Muscle of arm (tissue), 12 donors: Measurements from ENCODE around the gene OTUD7B. TPM values are rescaled to one million over a fixed set of nuclear protein-coding genes. Genes with fewer than 3 reads are reported as not detected.
"Not testable (repeated sequence)": the region's sequence is repeated elsewhere in the genome, so short reads cannot be mapped to it uniquely, and the experiment has no call there.

Experiments used
- DNase-seq: peaks from one replicate; pipeline ENCODE4 v3.0.0-alpha.2; 2013
- polyA plus RNA-seq, 12 donors: library from polyadenylated mRNA; unstranded; fragments of 120-200 nt; gene quantifications; one replicate each; pipeline ENCODE4 v1.2.1, GENCODE V29; 2013; ENCODE audit not compliant: insufficient read length in 12 of 12

OTUD7B gene
- polyA plus RNA-seq, 12 donors: 13.3 to 17.4 (median 15.4) TPM; not detected in 1

DNA sequence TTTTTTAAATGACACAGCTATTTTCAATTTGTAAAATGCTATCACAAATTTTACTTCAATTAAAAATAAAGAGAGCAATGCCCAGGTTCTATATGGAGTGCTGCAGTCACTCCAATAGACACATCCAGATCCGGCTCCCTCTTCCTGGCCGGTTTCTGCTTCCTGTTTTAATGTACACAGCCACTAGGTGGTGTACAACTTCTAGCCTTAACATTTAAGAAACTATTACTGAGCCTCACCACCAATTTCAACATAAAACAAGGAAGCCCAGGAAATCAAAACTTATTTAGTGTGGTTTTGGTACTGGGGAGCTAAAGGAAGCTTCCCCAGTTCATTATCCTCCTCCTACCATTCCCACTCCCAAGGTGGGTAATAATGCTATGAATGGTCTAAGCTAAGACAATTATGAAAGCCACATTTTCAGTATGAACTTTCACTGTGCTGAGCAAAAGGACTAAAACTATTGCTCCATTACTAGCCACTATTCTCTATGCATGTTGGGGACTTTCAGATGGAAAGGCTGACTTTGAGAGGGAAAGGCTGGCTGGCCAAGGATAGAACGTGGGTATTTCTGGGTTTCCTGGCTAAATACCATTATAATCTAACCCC is 48.4 kb downstream of the OTUD7B start:
- peak; percentile 76 for DNase-seq

DNA sequence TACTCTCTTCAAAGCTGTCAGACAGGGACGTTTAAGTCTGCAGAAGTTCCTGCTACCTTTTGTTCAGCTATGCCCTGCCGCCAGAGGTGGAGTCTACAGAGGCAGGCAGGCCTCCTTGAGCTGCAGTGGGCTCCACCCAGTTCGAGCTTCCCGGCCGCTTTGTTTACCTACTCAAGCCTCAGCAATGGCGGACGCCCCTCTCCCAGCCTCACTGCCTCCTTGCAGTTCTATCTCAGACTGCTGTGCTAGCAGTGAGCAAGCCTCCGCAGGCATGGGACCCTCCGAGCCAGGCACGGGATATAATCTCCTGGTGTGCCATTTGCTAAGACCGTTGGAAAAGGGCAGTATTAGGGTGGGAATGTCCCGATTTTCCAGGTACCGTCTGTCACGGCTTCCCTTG is 53.0 kb downstream of the OTUD7B start:
- DNase-seq: not testable (repeated sequence)

GRCh38 chr1:149949911-149950310 is 60.6 kb downstream of the OTUD7B start:
- no peak for DNase-seq

- no peak for DNase-seq
Measured at GRCh38 chr1:149945206-149945605, 65.3 kb downstream of the OTUD7B start.

DNA sequence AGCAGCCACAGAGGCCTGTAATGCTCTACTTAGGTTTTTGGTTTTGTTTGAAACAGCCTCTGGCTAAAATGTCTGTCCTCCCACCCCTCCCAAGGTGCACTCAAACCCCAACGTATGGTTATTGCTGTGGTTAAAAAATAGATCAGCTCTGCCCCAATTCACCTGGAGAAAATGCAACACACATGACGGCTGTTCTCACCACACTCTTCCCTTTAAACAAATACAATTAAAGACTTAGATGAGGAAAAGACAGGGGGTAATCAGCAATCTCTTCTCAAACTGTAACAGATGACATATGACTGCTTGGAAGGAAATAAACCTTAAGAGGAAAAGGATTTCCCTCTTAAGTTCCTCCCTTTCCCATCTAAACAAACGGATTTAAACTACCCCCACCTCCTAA is 67.6 kb downstream of the OTUD7B start:
- DNase-seq: no peak

DNA sequence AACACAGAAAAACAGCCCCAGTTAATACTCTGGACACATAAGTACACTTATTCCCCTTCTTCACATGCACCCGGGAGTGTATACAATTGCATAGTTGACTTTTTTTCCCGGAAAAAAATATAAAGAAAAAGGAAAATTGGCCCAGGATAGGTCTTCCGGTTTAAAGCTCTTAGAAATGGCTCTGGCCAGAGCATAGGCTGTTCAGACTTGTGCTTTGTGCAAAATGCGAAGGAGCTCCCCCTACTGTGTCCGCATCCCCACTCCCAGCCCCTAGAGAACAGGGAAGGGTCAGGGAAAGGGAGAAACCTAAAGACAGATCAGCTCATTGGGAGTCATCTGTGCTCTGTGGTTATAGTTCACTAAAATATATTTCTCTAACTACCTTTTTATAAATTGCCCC is 68.3 kb downstream of the OTUD7B start:
- peak; percentile 55 for DNase-seq

DNA sequence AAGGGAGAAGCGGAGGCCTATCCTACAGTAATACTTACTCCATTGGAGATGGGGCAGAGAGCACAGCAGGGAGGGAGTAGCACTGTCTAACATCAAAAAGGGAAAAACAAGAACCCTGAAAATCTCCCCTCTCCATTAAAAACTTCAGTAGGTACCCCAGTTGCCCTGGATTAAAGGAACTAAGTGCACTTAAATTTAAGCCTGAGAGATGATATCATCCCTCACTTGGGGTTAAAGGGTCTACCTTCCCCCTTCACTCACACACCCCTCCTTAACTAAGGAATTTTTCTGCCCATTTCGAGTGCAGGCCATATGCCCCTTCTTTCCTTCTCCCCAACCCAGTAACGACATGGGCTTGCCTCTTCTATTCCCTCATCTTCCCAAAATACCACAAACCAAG is 70.1 kb downstream of the OTUD7B start:
- no peak for DNase-seq

GRCh38 chr1:149938668-149939003 is 71.9 kb downstream of the OTUD7B start:
- not testable (repeated sequence) for DNase-seq

DNA sequence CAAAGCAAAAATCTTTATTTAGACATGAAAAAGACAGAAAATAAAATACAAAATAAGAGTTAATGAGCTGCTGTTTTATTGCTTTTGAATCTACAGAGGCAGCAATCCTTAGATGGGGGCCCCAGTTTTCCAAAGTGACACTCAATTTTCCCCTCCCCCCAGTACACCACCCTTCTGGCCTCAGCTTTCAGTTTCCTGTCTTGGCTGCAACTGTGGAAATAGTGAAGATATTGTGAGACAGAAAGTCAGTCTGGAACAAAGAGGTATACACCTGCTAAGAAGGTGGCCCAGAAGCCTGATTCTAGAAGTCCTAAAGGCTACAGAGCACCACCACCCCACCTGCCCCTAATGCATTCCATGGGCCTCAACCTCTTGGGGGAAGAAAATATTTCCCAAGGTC is 72.8 kb downstream of the OTUD7B start:
- DNase-seq: peak; percentile 59

- DNase-seq: peak; percentile 41
Measured at GRCh38 chr1:149936992-149937705, 73.4 kb downstream of the OTUD7B start.

DNA sequence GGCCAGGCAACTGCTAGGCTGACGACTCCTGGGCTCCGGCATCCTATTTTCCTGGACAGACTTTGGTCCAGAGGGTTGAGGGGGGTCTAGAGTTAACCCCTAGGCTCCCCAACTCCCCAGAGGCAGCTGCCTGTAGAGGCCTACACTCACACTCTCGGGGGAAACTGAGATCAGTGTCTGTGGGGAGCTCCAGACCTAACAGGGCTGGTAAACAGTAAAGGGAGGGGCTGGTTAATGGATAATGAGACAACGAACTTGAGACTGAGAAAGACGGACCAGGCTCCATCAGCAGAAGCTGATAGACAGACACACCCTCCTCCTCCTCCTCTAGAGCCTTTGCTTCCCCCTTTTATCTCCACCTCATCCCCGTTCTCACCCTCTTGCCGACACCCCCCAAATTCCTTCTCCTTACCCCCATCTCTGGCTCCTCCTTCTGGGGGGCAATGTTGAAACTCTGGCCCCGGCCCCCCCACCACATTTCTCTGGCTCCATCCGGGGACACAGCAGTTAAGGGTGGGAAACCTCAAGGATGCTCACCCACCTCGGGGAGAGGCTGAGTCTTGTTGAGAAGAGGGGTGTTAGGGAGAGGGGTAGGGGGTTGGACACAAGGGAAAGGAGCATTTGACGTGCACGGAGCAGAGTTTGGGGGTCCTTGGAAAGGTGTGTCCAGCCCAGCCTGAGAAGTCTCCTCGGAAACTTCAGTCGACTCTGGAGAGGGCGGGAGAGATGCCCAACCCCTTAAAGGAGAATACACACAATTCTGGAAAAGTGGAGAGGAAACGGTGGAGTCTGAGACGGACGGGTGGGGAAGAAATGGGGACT is 74.1 kb downstream of the OTUD7B start, which contains the start of gene MTMR11:
MTMR11 (minus strand) TSS at position 710 of the 822 bp plus-strand sequence; CDS start at position 478, 232 bp downstream.
- DNase-seq: peak; percentile 75

DNA sequence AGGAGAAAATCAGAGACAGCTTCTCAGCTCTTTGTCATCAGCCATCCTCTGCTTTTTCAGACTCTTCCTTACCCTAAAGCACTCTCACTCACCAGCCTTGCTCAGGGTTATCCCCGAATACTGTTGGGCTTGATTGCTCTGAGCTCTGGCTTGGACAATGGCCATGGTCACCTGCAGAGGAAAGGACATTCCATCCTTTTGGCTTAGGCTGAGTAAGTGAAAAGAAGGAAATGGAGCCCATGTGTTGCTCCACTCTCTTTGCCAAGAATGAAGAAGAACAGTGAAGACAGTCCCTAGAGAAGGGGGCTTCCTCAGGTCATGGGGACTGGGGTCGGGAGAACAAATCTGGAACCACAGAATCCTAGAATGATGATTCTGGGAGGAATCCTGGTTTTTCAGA is 76.2 kb downstream of the OTUD7B start:
- no peak for DNase-seq

GRCh38 chr1:149933208-149933607 is 77.3 kb downstream of the OTUD7B start:
- DNase-seq: no peak

DNA sequence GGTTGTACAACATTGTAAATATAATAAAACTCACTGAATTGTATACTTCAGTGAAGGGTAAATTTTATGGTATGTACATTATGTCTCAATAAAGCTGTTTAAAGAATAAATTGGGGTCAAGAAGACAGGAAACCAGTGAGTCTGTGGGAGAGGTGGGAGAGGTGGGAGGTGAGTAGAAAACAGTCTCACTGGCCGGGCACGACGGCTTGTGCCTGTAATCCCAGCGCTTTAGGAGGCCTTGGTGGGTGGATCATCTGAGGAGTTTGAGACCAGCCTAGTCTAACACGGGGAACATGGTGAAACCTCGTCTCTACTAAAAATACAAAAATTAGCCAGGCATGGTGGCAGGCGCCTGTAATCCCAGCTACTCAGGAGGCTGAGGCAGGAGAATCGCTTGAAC is 78.1 kb downstream of the OTUD7B start:
- no peak for DNase-seq

DNA sequence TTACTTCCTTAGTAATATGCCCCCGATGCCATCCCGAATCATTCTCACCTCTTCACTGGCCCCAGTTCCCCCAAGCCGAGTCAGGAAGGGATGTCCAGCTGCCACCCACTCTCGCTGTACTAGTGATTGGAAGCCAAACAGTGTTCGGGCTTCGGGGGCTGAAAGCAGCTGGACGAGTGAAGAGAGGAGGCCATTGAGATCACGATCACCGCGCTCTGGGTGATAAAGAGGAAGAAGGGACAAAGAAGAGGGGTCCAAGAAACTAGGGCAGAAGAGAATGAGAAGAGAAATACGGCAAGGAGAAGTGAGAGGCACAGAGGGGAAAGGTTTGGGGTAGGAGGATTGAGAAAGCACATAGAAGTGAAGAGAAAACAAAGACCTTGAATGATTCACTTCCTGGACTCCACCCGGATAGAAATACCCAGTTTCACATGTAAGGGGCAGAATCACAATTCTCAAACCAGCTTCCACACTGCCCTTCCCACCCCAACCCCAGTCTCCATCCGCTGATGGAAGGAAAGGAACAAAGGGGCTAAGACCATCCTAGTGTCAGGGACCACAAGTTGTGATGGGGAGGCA is 79.2 kb downstream of the OTUD7B start:
- DNase-seq: no peak

DNA sequence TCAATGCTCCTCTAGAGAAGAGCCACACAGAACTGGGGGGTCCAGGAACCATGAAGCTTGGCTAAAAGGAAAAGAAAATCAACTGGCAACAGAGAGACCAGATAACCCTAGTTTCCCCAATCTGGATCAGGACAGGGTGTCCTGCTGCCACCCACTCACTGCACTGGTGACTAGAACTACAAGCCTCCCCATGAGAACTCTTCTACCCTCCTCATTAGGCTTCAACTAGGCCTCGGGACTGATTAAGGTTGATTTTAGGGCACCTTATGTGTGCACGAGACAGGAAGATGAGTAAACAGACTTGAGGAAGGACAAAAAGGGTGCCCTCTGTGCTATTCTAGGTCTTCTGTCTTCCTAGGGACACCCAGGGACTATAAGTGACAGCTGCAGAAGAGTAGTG is 80.7 kb downstream of the OTUD7B start:
- DNase-seq: no peak

DNA sequence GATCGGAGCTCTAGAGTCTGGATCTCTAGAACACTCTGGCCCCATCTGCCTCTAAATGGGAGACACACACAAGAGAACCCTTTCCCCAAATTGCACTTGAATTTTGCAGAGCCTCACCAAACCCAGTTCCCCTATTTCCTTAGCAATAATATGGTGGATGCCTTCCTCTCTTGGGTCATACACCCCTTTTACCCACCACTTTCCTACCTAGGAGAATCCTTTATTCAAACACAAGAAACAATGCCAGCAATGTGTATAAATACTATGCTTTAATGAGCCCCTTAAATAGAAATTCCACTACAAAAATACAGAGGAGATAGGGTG is 82.2 kb downstream of the OTUD7B start:
- no peak for DNase-seq

GRCh38 chr1:149927563-149928400 is 82.7 kb downstream of the OTUD7B start, which contains the start of gene SF3B4:
SF3B4 (minus strand) TSS chr1:149927803; CDS start chr1:149927759, 44 bp downstream.
- peak; percentile 97 for DNase-seq

GRCh38 chr1:149927056-149927562 is 83.4 kb downstream of the OTUD7B start:
- no peak for DNase-seq

- DNase-seq: no peak
Measured at GRCh38 chr1:149926296-149926695, 84.2 kb downstream of the OTUD7B start.

DNA sequence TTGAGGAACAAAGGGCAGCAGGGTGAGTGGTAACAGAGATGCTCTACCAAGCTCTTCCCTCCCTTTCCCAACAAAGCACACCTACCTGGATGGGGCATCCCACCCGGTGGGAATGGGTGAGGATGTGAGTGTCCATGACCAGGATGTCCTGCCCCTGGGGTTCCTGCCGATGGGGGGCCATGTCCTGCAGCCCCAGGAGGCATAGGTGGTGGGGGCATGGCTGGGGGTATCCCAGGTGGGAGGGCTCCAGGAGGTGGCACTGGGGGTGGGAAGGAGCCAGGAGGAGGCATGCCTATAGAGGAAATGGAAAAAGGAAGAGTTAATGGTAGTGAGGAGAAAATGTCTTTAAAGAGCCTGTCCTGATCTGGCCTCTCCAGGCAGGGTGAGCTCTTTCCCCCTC is 84.8 kb downstream of the OTUD7B start:
- DNase-seq: no peak
